GM12878 (cell line): ENCODE measurements around the gene CEP68. TPM values are rescaled to one million over a fixed set of nuclear protein-coding genes. Genes with fewer than 3 reads are reported as not detected.
A peak's percentile ranks its signal among the peaks of the same experiment; 100 is the strongest.

Experiments used
- ATAC-seq: fragments of 200-7000 bp; cut with Tn5 transposase; 3 replicates; pipeline ENCODE4 v1.9.1; 2020; ENCODE audit warnings: mild to moderate bottlenecking, moderate library complexity
- BruUV-seq: library from RNA; stranded (reverse); fragments of 400-500 nt; replicated peaks from 2 replicates; lab custom pipeline; 2021; lab: Mats Ljungman, UMichigan
- CTCF ChIA-PET: fragments of 300-600 bp; sonication (Branson Sonifier 250); formaldehyde crosslinking; extraction: SDS; loops from one replicate; lab custom pipeline; 2021; ENCODE audit warnings: inconsistent platforms; lab: Yijun Ruan, JAX
- POLR2A ChIA-PET: fragments of 350-600 bp; formaldehyde crosslinking; extraction: SDS; loops from one replicate; lab custom pipeline; 2021; ENCODE audit warnings: inconsistent platforms; lab: Charles Lee
- RAD21 ChIA-PET: fragments of 300-600 bp; sonication (Branson Sonifier 250); formaldehyde crosslinking; loops from one replicate; lab custom pipeline; 2023; ENCODE audit warnings: antibody characterized with exemption; ENCODE audit not compliant: unreplicated experiment; lab: Charles Lee
- SMC1A ChIA-PET: fragments of 300-600 bp; sonication (Branson Sonifier 250); formaldehyde crosslinking; loops from one replicate; lab custom pipeline; 2023; ENCODE audit not compliant: unreplicated experiment, uncharacterized antibody; lab: Charles Lee
- DNase-seq: peaks from one replicate; pipeline ENCODE4 v3.0.0-alpha.2; 2011; ENCODE audit warnings: low read depth, low spot score
- FAIRE-seq: peaks from 3 replicates; lab custom pipeline; 2011; peaks lifted over from hg19 to GRCh38; lab: Jason Lieb, UNC
- H2AFZ ChIP-seq: 2 replicates; pipeline ENCODE4 v1.6.0; 2011; ENCODE audit warnings: low read depth, low read length, control low read depth; ENCODE audit not compliant: control insufficient read depth
- H3K27ac ChIP-seq: 2 replicates; pipeline ENCODE4 v1.5.1; 2011; ENCODE audit warnings: control low read depth; ENCODE audit not compliant: control insufficient read depth, insufficient read depth
- H3K27me3 ChIP-seq, 2 experiments: replicated peaks in 1 of 2; 2 replicates each; pipeline versions ENCODE4 v1.6.0 to v1.6.1; 2011; ENCODE audit warnings: low read length in 1 of 2; ENCODE audit not compliant: control insufficient read depth in 2 of 2, insufficient read depth in 2 of 2
- H3K36me3 ChIP-seq, 2 experiments: 2 replicates each; pipeline ENCODE4 v1.5.1; 2011; ENCODE audit warnings: low read length in 1 of 2; ENCODE audit not compliant: control insufficient read depth in 2 of 2, insufficient read depth in 2 of 2
- H3K4me1 ChIP-seq: 2 replicates; pipeline ENCODE4 v1.6.1; 2011; ENCODE audit warnings: mild to moderate bottlenecking, low read length, moderate library complexity, mixed read lengths; ENCODE audit not compliant: control insufficient read depth, insufficient read depth
- H3K4me2 ChIP-seq: 2 replicates; pipeline ENCODE4 v1.6.0; 2011; ENCODE audit warnings: control low read depth; ENCODE audit not compliant: control insufficient read depth, insufficient read depth
- H3K4me3 ChIP-seq: fragments of 200-600 bp; sonication (generic); 2 replicates; pipeline ENCODE4 v1.5.1; 2016
- H3K79me2 ChIP-seq: 2 replicates; pipeline ENCODE4 v1.6.0; 2011; ENCODE audit warnings: low read length; ENCODE audit not compliant: control insufficient read depth, insufficient read depth
- H3K9ac ChIP-seq: 2 replicates; pipeline ENCODE4 v1.8.0; 2011; ENCODE audit warnings: low read length, control low read depth, mixed read lengths; ENCODE audit not compliant: control insufficient read depth, insufficient read depth
- H3K9me3 ChIP-seq: replicated peaks from 3 replicates; pipeline ENCODE4 v1.5.1; 2011; ENCODE audit warnings: mild to moderate bottlenecking, low read length; ENCODE audit not compliant: control insufficient read depth, insufficient read depth
- H4K20me1 ChIP-seq: 2 replicates; pipeline ENCODE4 v1.6.0; 2011; ENCODE audit not compliant: control insufficient read depth, insufficient read depth
- EED ChIP-seq: sonication (generic); IDR thresholded peaks from 2 replicates; pipeline ENCODE4 v1.6.1; 2016; ENCODE audit warnings: antibody characterized with exemption, low read depth
- EZH2 ChIP-seq: IDR thresholded peaks from 2 replicates; pipeline ENCODE4 v1.6.1; 2012; ENCODE audit warnings: low read depth, mild to moderate bottlenecking, control low read depth, inconsistent platforms, low read length, borderline replicate concordance; ENCODE audit not compliant: control insufficient read depth
- NFIC ChIP-seq: IDR thresholded peaks from 2 replicates; pipeline ENCODE4 v1.6.1; 2012; ENCODE audit warnings: low read depth, mild to moderate bottlenecking, inconsistent platforms, low read length, moderate library complexity
- POLR2A ChIP-seq: IDR thresholded peaks from 2 replicates; pipeline ENCODE4 v1.6.1; 2011; ENCODE audit warnings: low read depth, mild to moderate bottlenecking, low read length
- RUNX3 ChIP-seq: IDR thresholded peaks from 2 replicates; pipeline ENCODE4 v1.6.1; 2012; ENCODE audit warnings: low read length, inconsistent platforms
- SP1 ChIP-seq: IDR thresholded peaks from one replicate; pipeline ENCODE4 v1.6.1; 2011; ENCODE audit warnings: low read depth, low read length
- TCF12 ChIP-seq: IDR thresholded peaks from 2 replicates; pipeline ENCODE4 v1.6.1; 2011; ENCODE audit warnings: low read depth, mild to moderate bottlenecking, low read length
- TCF3 ChIP-seq: IDR thresholded peaks from 2 replicates; pipeline ENCODE4 v1.6.1; 2012; ENCODE audit warnings: low read depth, mild to moderate bottlenecking, low read length, borderline replicate concordance; ENCODE audit not compliant: insufficient read depth
- ZNF207 ChIP-seq: fragments of 450-650 bp; IDR thresholded peaks from 2 replicates; pipeline ENCODE4 v1.6.1; 2014; ENCODE audit warnings: antibody characterized with exemption, mild to moderate bottlenecking, borderline replicate concordance
- whole genome bisulfite sequencing: methylation state at CpG from one replicate; pipeline ENCODE4 v1.1.6; 2016; ENCODE audit warnings: low lambda C conversion rate; ENCODE audit not compliant: insufficient replicate concordance, insufficient coverage; ENCODE audit errors: missing lambda C conversion rate; 5-methylcytosine and 5-hydroxymethylcytosine counted together
- in situ Hi-C: fragments of 300-500 bp; cut with MboI; formaldehyde crosslinking; loops from 9 replicates; pipeline ENCODE4 v1.14.3; 2018; ENCODE audit warnings: mixed read lengths
- intact Hi-C: fragments of 100-400 bp; cut with micrococcal nuclease; formaldehyde crosslinking; loops from one replicate; pipeline ENCODE4 v1.14.2; 2022; ENCODE audit not compliant: unreplicated experiment
- polyA plus RNA-seq, 11 experiments: library from polyadenylated mRNA; depleted of rRNA in 4 of 11; unstranded in 6 of 11; stranded (reverse) in 5 of 11; fragments of >200 nt; fragmentation: Nextera tagmentation in 4 of 11; fragmentation: Illumina TruSeq in 1 of 11; extraction: Ambion mirVana in 4 of 11; extraction: Trizol in 1 of 11; gene quantifications; 1 replicate in 1 of 11; 2 replicates in 10 of 11; pipeline versions ENCODE4 v1.2.1 to v1.2.3, GENCODE V29; 2011 to 2016; ENCODE audit warnings: inconsistent platforms in 2 of 11, missing spikeins in 2 of 11, low read depth in 1 of 11
- total RNA-seq, 4 experiments: library from RNA; depleted of rRNA in 3 of 4; stranded (reverse); fragments of >200 nt in 3 of 4; fragmentation: Illumina TruSeq in 1 of 4; extraction: Trizol in 1 of 4; gene quantifications; 2 replicates each; pipeline versions ENCODE4 v1.2.1 to v1.2.3, GENCODE V29; 2013 to 2021
- TF ChIP-seq, protein P1 (sequence below): fragments of 450-650 bp; IDR thresholded peaks from 2 replicates; pipeline ENCODE4 v1.6.1; 2016; ENCODE audit warnings: mild to moderate bottlenecking
- TF ChIP-seq, protein P2 (sequence below): fragments of 450-650 bp; IDR thresholded peaks from 2 replicates; pipeline ENCODE4 v1.6.1; 2017; ENCODE audit warnings: mild to moderate bottlenecking, low read depth, inconsistent platforms; ENCODE audit not compliant: poor library complexity, severe bottlenecking

CEP68 gene
- total and polyA plus RNA-seq, 10 of the 15 experiments (the other 5 are each of a cell fraction or from before 2014, with no cell fraction given): 1.1 to 11.1 (median 7.4) TPM

DNA sequence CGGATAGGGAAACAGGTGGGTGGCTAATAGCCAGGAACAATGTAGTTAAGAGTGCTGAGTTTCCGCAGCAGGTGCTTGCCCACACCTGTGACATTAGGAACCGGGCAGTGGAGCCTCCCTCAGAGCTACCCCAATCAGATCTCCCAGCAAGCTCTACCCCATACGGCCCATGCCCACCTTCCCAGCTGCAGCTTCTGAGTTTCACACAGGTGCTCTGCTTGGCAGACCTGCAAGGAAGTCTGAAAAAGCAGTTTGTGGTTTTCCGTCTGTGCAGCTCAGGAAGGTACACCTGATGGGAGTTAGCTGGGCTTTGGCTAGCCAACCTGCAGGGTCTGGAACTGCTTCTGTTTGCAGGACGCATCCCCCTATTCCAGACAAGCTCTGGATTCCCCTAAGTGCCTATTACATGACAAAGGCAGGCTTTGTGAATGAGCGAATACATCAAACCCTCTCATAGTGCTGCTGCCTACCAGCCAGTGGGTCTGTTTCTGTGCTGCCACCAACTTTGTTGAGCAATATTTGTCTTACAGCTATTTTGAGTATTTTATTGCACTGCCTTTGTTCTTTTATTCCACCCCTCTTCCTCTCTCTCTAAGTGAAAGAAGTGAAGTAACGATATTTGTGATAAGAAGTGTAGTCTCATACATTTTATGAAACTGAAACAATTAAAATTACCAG lies 24.7 kb upstream of the CEP68 start:
- in situ Hi-C loops (loop anchor here (10.0 kb wide), 1 partner anchor 437 kb away; no protein-coding TSS in a partner anchor), intact Hi-C loops (loop anchor here (2.0 to 5.0 kb wide), 4 partner anchors 44 to 509 kb away; partner anchors contain the start of genes AFTPH and SLC1A4)
- WGBS: 8% methylated on average over 8 of the region's 8 CpGs
- Histone ChIP-seq H2AFZ (no peak overlapping the region), H3K4me1 (peaks cover 51% of the 10 kb centered on the region), H3K4me3 (peak overlapping the region; percentile 46), H3K79me2 (peaks cover 5% of the 10 kb centered on the region; the same call in 1 of the 2 replicates), H3K9ac (0 out of 2 replicates have a peak overlapping the region, but pooled peaks have one; percentile 17), H4K20me1 (no peaks in the 10 kb centered on the region), H3K4me2 (peak overlapping the region; percentile 71), H3K27ac (peak overlapping the region; percentile 73), H3K9me3 (no peaks in the 10 kb centered on the region), H3K27me3 (no peaks in the 10 kb centered on the region), H3K36me3 (no peaks in the 10 kb centered on the region; a peak in 1 of 4 replicates)
- TF ChIP-seq ZNF207 (0 out of 2 replicates have a peak, but pooled peaks have one; percentile 39), SP1 (no peak), RUNX3 (peak; percentile 77), NFIC (peak; percentile 41; the same call in 1 of the 2 replicates), POLR2A (no peak), EED (peak; percentile 41), EZH2 (no peak), TCF12 (peak; percentile 44; the same call in 1 of the 2 replicates), TCF3 (peak; percentile 81; the same call in 1 of the 2 replicates)
- TF ChIP-seq, protein P1, sequence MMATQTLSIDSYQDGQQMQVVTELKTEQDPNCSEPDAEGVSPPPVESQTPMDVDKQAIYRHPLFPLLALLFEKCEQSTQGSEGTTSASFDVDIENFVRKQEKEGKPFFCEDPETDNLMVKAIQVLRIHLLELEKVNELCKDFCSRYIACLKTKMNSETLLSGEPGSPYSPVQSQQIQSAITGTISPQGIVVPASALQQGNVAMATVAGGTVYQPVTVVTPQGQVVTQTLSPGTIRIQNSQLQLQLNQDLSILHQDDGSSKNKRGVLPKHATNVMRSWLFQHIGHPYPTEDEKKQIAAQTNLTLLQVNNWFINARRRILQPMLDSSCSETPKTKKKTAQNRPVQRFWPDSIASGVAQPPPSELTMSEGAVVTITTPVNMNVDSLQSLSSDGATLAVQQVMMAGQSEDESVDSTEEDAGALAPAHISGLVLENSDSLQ: no peak
- TF ChIP-seq, protein P2, sequence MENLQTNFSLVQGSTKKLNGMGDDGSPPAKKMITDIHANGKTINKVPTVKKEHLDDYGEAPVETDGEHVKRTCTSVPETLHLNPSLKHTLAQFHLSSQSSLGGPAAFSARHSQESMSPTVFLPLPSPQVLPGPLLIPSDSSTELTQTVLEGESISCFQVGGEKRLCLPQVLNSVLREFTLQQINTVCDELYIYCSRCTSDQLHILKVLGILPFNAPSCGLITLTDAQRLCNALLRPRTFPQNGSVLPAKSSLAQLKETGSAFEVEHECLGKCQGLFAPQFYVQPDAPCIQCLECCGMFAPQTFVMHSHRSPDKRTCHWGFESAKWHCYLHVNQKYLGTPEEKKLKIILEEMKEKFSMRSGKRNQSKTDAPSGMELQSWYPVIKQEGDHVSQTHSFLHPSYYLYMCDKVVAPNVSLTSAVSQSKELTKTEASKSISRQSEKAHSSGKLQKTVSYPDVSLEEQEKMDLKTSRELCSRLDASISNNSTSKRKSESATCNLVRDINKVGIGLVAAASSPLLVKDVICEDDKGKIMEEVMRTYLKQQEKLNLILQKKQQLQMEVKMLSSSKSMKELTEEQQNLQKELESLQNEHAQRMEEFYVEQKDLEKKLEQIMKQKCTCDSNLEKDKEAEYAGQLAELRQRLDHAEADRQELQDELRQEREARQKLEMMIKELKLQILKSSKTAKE: peak; percentile 22
- ATAC-seq (peak; percentile 41), DNase-seq (no peak), FAIRE-seq (no peak)
- ChIA-PET POLR2A (interaction anchor here (0.7 to 6.7 kb wide), 7 partner anchors 22 to 115 kb away, joined by 3 to 45 read pairs (median 3); partner anchors contain the start of gene CEP68), RAD21 (interaction anchor here (0.6 to 6.2 kb wide), 23 partner anchors 11 to 703 kb away, joined by 3 to 95 read pairs (median 4); no protein-coding TSS in a partner anchor), SMC1A (interaction anchor here (0.6 to 11.8 kb wide), 23 partner anchors 10 to 445 kb away, joined by 3 to 178 read pairs (median 6); partner anchors contain the start of gene CEP68), CTCF (interaction anchor here (0.8 to 9.9 kb wide), 26 partner anchors 9 to 701 kb away, joined by 3 to 119 read pairs (median 4); partner anchors contain the start of gene CEP68)
- no TSS peak for BruUV-seq
